ENCODE measurements around the gene ATP8B3. TPM values are rescaled to one million over a fixed set of nuclear protein-coding genes. Genes with fewer than 3 reads are reported as not detected.

Gene ATP8B3
- total RNA-seq, 1 donor from 2014 or later: 0.11 TPM

GRCh38 chr19:1749373-1750342 lies 62.4 kb downstream of the ATP8B3 start:
- intact Hi-C loops (cut with DNase I): no loop called here
- H3K4me3 ChIP-seq: peak overlapping the region; percentile 2 to 35
- peaks cover 47% of the 10 kb centered on the region for H3K27me3 ChIP-seq

GRCh38 chr19:1748873-1749341 lies 63.2 kb downstream of the ATP8B3 start:
- H3K4me3 ChIP-seq: peak overlapping the region in 1 of 2 donors; percentile 35
- intact Hi-C loops (cut with DNase I): no loop called here

More at GRCh38 chr19:1749373-1750342, 62.4 kb downstream of the ATP8B3 start:
- no peaks in the 10 kb centered on the region for H3K9me3 ChIP-seq
- no peak for DNase-seq (ENCODE audit: low spot score in 2 of 2)
- H3K4me1 ChIP-seq: peaks cover 9 to 22% of the 10 kb centered on the region in 2 donors
- no peaks in the 10 kb centered on the region for H3K36me3 ChIP-seq
- no peak overlapping the region for H3K27ac ChIP-seq
- TF ChIP-seq, protein P1, sequence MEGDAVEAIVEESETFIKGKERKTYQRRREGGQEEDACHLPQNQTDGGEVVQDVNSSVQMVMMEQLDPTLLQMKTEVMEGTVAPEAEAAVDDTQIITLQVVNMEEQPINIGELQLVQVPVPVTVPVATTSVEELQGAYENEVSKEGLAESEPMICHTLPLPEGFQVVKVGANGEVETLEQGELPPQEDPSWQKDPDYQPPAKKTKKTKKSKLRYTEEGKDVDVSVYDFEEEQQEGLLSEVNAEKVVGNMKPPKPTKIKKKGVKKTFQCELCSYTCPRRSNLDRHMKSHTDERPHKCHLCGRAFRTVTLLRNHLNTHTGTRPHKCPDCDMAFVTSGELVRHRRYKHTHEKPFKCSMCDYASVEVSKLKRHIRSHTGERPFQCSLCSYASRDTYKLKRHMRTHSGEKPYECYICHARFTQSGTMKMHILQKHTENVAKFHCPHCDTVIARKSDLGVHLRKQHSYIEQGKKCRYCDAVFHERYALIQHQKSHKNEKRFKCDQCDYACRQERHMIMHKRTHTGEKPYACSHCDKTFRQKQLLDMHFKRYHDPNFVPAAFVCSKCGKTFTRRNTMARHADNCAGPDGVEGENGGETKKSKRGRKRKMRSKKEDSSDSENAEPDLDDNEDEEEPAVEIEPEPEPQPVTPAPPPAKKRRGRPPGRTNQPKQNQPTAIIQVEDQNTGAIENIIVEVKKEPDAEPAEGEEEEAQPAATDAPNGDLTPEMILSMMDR (IDR thresholded peaks at IDR 0.05): no peak

GRCh38 chr19:1748115-1748872 lies 63.8 kb downstream of the ATP8B3 start:
- no peak overlapping the region for H3K27ac ChIP-seq
- H3K27me3 ChIP-seq: peaks cover 44% of the 10 kb centered on the region
- intact Hi-C loops (cut with DNase I): no loop called here
- H3K9me3 ChIP-seq: no peaks in the 10 kb centered on the region
- peaks cover 9 to 22% of the 10 kb centered on the region in 2 donors for H3K4me1 ChIP-seq
- no peak for DNase-seq (ENCODE audit: low spot score in 2 of 2)
- TF ChIP-seq, protein P1 (IDR thresholded peaks at IDR 0.05): no peak
- H3K36me3 ChIP-seq: no peaks in the 10 kb centered on the region
- H3K4me3 ChIP-seq: peak overlapping the region in 1 of 2 donors; percentile 35

More at GRCh38 chr19:1748873-1749341, 63.2 kb downstream of the ATP8B3 start:
- H3K36me3 ChIP-seq: no peaks in the 10 kb centered on the region
- no peaks in the 10 kb centered on the region for H3K9me3 ChIP-seq
- H3K4me1 ChIP-seq: peaks cover 9 to 22% of the 10 kb centered on the region in 2 donors
- TF ChIP-seq, protein P1 (IDR thresholded peaks at IDR 0.05): no peak
- DNase-seq (ENCODE audit: low spot score in 2 of 2): no peak
- H3K27me3 ChIP-seq: peaks cover 44% of the 10 kb centered on the region
- H3K27ac ChIP-seq: no peak overlapping the region

- Histone ChIP-seq H3K4me3 (no peak overlapping the region), H3K4me1 (peaks cover 9 to 22% of the 10 kb centered on the region in 2 donors), H3K9me3 (no peaks in the 10 kb centered on the region), H3K36me3 (no peaks in the 10 kb centered on the region), H3K27me3 (peaks cover 41% of the 10 kb centered on the region), H3K27ac (no peak overlapping the region)
- DNase-seq (ENCODE audit: low spot score in 2 of 2): no peak
- intact Hi-C loops (cut with DNase I): no loop called here
- TF ChIP-seq, protein P1 (IDR thresholded peaks at IDR 0.05): no peak
Observed at GRCh38 chr19:1747285-1748114, 64.6 kb downstream of the ATP8B3 start.

All from ascending aorta (tissue), 2 donors.